ENCODE results near the gene AAGAB.
"Not testable (repeated sequence)": the region's sequence is repeated elsewhere in the genome, so short reads cannot be mapped to it uniquely, and the experiment has no call there.

Gene AAGAB

GRCh38 chr15:67267951-67268941 lies 13.8 kb upstream of the AAGAB start:
- DNase-seq (ENCODE audit: low read depth), result no peak

GRCh38 chr15:67267440-67267839 lies 13.0 kb upstream of the AAGAB start:
- TF ChIP-seq CTCF (conservative IDR thresholded peaks at IDR 0.05; ENCODE audit: control insufficient read depth, insufficient read depth, low read depth, low read length), result no peak
- H3K4me3 ChIP-seq (ENCODE audit: control insufficient read depth, low read depth, low read length), result no peak overlapping the region
- DNase-seq (ENCODE audit: low read depth), result no peak

More at GRCh38 chr15:67267951-67268941, 13.8 kb upstream of the AAGAB start:
- no peak overlapping the region for H3K4me3 ChIP-seq (ENCODE audit: control insufficient read depth, low read depth, low read length)
- TF ChIP-seq CTCF (conservative IDR thresholded peaks at IDR 0.05; ENCODE audit: control insufficient read depth, insufficient read depth, low read depth, low read length), result no peak

- no peak for TF ChIP-seq CTCF (conservative IDR thresholded peaks at IDR 0.05; ENCODE audit: control insufficient read depth, insufficient read depth, low read depth, low read length)
- DNase-seq (ENCODE audit: low read depth), result no peak
- no peak overlapping the region for H3K4me3 ChIP-seq (ENCODE audit: control insufficient read depth, low read depth, low read length)
These were observed 12.4 kb upstream of the AAGAB start for GRCh38 chr15:67266870-67267269.

- DNase-seq (ENCODE audit: low read depth), result no peak
- TF ChIP-seq CTCF (conservative IDR thresholded peaks at IDR 0.05; ENCODE audit: control insufficient read depth, insufficient read depth, low read depth, low read length), result no peak
- no peak overlapping the region for H3K4me3 ChIP-seq (ENCODE audit: control insufficient read depth, low read depth, low read length)
These were observed 5.3 kb upstream of the AAGAB start for GRCh38 chr15:67259806-67260205.

GRCh38 chr15:67259379-67259778 lies 4.9 kb upstream of the AAGAB start:
- no peak for DNase-seq (ENCODE audit: low read depth)
- TF ChIP-seq CTCF (conservative IDR thresholded peaks at IDR 0.05; ENCODE audit: control insufficient read depth, insufficient read depth, low read depth, low read length), result no peak
- no peak overlapping the region for H3K4me3 ChIP-seq (ENCODE audit: control insufficient read depth, low read depth, low read length)

- not testable (repeated sequence) for DNase-seq (ENCODE audit: low read depth); H3K4me3 ChIP-seq (ENCODE audit: control insufficient read depth, low read depth, low read length)
These were observed 4.0 kb upstream of the AAGAB start for GRCh38 chr15:67258412-67258811.

GRCh38 chr15:67256051-67256450 lies 1.6 kb upstream of the AAGAB start:
- no peak for DNase-seq (ENCODE audit: low read depth)
- TF ChIP-seq CTCF (conservative IDR thresholded peaks at IDR 0.05; ENCODE audit: control insufficient read depth, insufficient read depth, low read depth, low read length), result no peak
- no peak overlapping the region for H3K4me3 ChIP-seq (ENCODE audit: control insufficient read depth, low read depth, low read length)

All from fibroblast of mammary gland (primary cell).